Measurements from ENCODE around the gene FAXDC2. TPM values are rescaled to one million over a fixed set of nuclear protein-coding genes. Genes with fewer than 3 reads are reported as not detected.

FAXDC2 gene
- total and polyA plus RNA-seq, 9 of the 15 experiments (the other 6 are each of a cell fraction or from before 2014, with no cell fraction given), result 2.4 to 30.0 (median 9.9) TPM

DNA sequence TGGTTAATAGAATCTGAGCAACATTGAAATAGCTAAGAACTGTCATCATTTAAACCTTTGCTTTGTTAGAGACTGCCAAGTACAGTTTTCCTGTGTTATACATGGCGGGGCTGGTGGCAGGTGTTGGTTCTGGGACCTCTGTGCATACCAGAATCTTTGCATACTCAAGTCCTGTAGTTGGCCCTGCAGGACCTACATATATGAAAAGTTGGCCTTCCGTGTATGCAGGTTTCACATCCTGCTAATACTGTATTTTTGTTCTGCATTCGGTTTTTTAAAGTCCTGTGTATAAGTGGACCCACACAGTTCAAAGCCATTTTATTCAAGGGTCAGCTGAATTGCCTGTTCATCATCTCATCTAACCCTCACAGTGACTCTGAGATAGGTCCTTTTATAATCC lies 58.9 kb downstream of the FAXDC2 start (continued):
- TF ChIP-seq ZBTB40 (IDR thresholded peaks at IDR 0.05) (no peak), ZBTB40 (CRISPR knock-in tag; IDR thresholded peaks at IDR 0.05) (no peak), HMG20A (CRISPR knock-in tag; conservative IDR thresholded peaks at IDR 0.05) (no peak), ZNF57 (CRISPR knock-in tag; IDR thresholded peaks at IDR 0.05) (no peak), ZNF766 (CRISPR knock-in tag; conservative IDR thresholded peaks at IDR 0.05) (no peak), MTF1 (CRISPR knock-in tag; IDR thresholded peaks at IDR 0.05; ENCODE audit: borderline replicate concordance) (no peak), KDM1A (IDR thresholded peaks at IDR 0.05) (no peak), U2AF2 (optimal IDR thresholded peaks at IDR 0.05; ENCODE audit: low read depth, low read length) (no peak), CTBP1 (IDR thresholded peaks at IDR 0.05; ENCODE audit: borderline replicate concordance) (no peak), ZNF551 (CRISPR knock-in tag; IDR thresholded peaks at IDR 0.05) (no peak), ELK1 (CRISPR knock-in tag; IDR thresholded peaks at IDR 0.05) (no peak), BDP1 (IDR thresholded peaks at IDR 0.05; ENCODE audit: insufficient read depth, insufficient read length) (no peak)

Measured in K562 (cell line).